Astrocyte (in vitro differentiated cells and primary cell): Measurements from ENCODE around the gene HERC2. TPM values are rescaled to one million over a fixed set of nuclear protein-coding genes. Genes with fewer than 3 reads are reported as not detected.

ENCODE experiments used
- DNase-seq: peaks from one replicate; pipeline ENCODE4 v3.0.0-alpha.2; 2010; ENCODE audit warnings: low read depth
- FAIRE-seq: peaks from 2 replicates; lab custom pipeline; 2011; peaks lifted over from hg19 to GRCh38; lab: Jason Lieb, UNC
- H2AFZ ChIP-seq: 2 replicates; pipeline ENCODE4 v1.6.0; 2012; ENCODE audit warnings: low read depth, low read length, inconsistent platforms
- H3K27ac ChIP-seq: 2 replicates; pipeline ENCODE4 v1.5.1; 2011; ENCODE audit warnings: low read depth, low read length, inconsistent platforms
- H3K27me3 ChIP-seq: 2 replicates; pipeline ENCODE4 v1.6.0; 2011; ENCODE audit warnings: low read length, inconsistent platforms; ENCODE audit not compliant: insufficient read depth
- H3K36me3 ChIP-seq: 2 replicates; pipeline ENCODE4 v1.5.1; 2011; ENCODE audit warnings: low read length, inconsistent platforms; ENCODE audit not compliant: insufficient read depth
- H3K4me1 ChIP-seq: 2 replicates; pipeline ENCODE4 v1.5.1; 2011; ENCODE audit warnings: low read length, inconsistent platforms; ENCODE audit not compliant: insufficient read depth
- H3K4me2 ChIP-seq: 2 replicates; pipeline ENCODE4 v1.6.0; 2012; ENCODE audit warnings: low read length, inconsistent platforms
- H3K4me3 ChIP-seq: 2 replicates; pipeline ENCODE4 v1.5.1; 2011; ENCODE audit warnings: low read depth, mild to moderate bottlenecking, low read length, inconsistent platforms; ENCODE audit not compliant: insufficient read depth
- H3K79me2 ChIP-seq: 2 replicates; pipeline ENCODE4 v1.6.0; 2012; ENCODE audit warnings: mild to moderate bottlenecking, low read length, inconsistent platforms; ENCODE audit not compliant: insufficient read depth
- H3K9ac ChIP-seq: 2 replicates; pipeline ENCODE4 v1.6.0; 2012; ENCODE audit warnings: mild to moderate bottlenecking, low read length, inconsistent platforms
- H3K9me3 ChIP-seq: 2 replicates; pipeline ENCODE4 v1.5.1; 2012; ENCODE audit warnings: low read depth, mild to moderate bottlenecking, low read length, inconsistent platforms; ENCODE audit not compliant: insufficient read depth
- H4K20me1 ChIP-seq: 2 replicates; pipeline ENCODE4 v1.6.0; 2012; ENCODE audit warnings: low read length, inconsistent platforms; ENCODE audit not compliant: insufficient read depth
- H3K27ac Mint-ChIP-seq: one replicate; pipeline ENCODE4 v1.8.0; 2021; ENCODE audit warnings: mild to moderate bottlenecking, mixed read lengths; ENCODE audit not compliant: unreplicated experiment
- H3K27me3 Mint-ChIP-seq: one replicate; pipeline ENCODE4 v1.8.0; 2021; ENCODE audit warnings: low read depth, mixed read lengths; ENCODE audit not compliant: unreplicated experiment
- H3K36me3 Mint-ChIP-seq: one replicate; pipeline ENCODE4 v1.8.0; 2021; ENCODE audit warnings: low read depth, mixed read lengths; ENCODE audit not compliant: unreplicated experiment
- H3K4me1 Mint-ChIP-seq: one replicate; pipeline ENCODE4 v1.8.0; 2021; ENCODE audit warnings: low read depth, mixed read lengths; ENCODE audit not compliant: unreplicated experiment
- H3K4me3 Mint-ChIP-seq: one replicate; pipeline ENCODE4 v1.8.0; 2021; ENCODE audit warnings: mild to moderate bottlenecking, moderate library complexity, mixed read lengths; ENCODE audit not compliant: unreplicated experiment
- H3K9me3 Mint-ChIP-seq: one replicate; pipeline ENCODE4 v1.8.0; 2021; ENCODE audit warnings: mild to moderate bottlenecking, mixed read lengths; ENCODE audit not compliant: unreplicated experiment
- EZH2 ChIP-seq: IDR thresholded peaks from 2 replicates; pipeline ENCODE4 v1.6.1; 2012; ENCODE audit warnings: mild to moderate bottlenecking, low read length, inconsistent platforms; ENCODE audit not compliant: insufficient read depth
- total RNA-seq: library from RNA; stranded (reverse); gene quantifications from 2 replicates; pipeline ENCODE4 v1.2.1, GENCODE V29; 2021
- TF ChIP-seq, protein P1 (sequence below): IDR thresholded peaks from 2 replicates; pipeline ENCODE4 v1.5.1; 2011; ENCODE audit warnings: low read depth, mild to moderate bottlenecking, inconsistent platforms, low read length, moderate library complexity; ENCODE audit not compliant: insufficient read depth

Gene HERC2
- total RNA-seq, 1 donor from 2014 or later: 61.5 TPM

DNA sequence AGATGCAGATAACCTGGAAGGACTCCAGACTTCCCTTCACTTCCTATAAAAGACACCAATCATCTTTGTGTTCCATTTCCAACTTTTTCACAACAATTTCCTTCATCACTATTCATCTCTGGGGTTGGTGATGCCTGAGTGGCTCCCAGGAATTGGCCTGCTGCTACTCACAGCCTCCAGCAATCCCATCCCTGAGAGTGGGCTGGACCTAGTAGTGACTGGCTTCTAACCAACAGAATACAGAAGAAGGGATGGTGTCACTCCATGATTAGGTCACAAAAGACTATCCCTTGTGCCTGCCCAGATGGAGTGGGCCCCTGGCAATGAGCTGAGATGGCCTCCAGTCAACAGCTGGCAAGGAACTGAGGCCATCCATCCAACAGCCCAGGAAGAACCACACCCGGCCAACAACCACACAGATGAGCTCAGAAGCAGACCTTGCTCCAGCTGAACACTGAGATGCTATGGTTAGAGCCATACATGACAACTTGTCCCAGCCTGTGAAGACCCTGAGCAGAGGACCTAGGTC, 243.7 kb downstream of the HERC2 start:
- TF ChIP-seq EZH2: no peak
- TF ChIP-seq, protein P1, sequence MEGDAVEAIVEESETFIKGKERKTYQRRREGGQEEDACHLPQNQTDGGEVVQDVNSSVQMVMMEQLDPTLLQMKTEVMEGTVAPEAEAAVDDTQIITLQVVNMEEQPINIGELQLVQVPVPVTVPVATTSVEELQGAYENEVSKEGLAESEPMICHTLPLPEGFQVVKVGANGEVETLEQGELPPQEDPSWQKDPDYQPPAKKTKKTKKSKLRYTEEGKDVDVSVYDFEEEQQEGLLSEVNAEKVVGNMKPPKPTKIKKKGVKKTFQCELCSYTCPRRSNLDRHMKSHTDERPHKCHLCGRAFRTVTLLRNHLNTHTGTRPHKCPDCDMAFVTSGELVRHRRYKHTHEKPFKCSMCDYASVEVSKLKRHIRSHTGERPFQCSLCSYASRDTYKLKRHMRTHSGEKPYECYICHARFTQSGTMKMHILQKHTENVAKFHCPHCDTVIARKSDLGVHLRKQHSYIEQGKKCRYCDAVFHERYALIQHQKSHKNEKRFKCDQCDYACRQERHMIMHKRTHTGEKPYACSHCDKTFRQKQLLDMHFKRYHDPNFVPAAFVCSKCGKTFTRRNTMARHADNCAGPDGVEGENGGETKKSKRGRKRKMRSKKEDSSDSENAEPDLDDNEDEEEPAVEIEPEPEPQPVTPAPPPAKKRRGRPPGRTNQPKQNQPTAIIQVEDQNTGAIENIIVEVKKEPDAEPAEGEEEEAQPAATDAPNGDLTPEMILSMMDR: no peak
- Histone ChIP-seq H3K4me1 (no peaks in the 10 kb centered on the region), H2AFZ (no peak overlapping the region), H4K20me1 (no peaks in the 10 kb centered on the region), H3K27ac (no peak overlapping the region), H3K4me3 (no peak overlapping the region), H3K36me3 (no peaks in the 10 kb centered on the region), H3K27me3 (no peaks in the 10 kb centered on the region), H3K9me3 (no peaks in the 10 kb centered on the region), H3K79me2 (no peaks in the 10 kb centered on the region), H3K9ac (no peak overlapping the region), H3K4me2 (no peak overlapping the region)
- no peak overlapping the region for H3K27ac Mint-ChIP-seq
- FAIRE-seq (no peak), DNase-seq (no peak)
- H3K4me1 Mint-ChIP-seq: peaks cover 5% of the 10 kb centered on the region
- H3K9me3 Mint-ChIP-seq: peaks cover 8% of the 10 kb centered on the region
- H3K36me3 Mint-ChIP-seq: no peaks in the 10 kb centered on the region
- no peaks in the 10 kb centered on the region for H3K27me3 Mint-ChIP-seq
- H3K4me3 Mint-ChIP-seq: no peak overlapping the region

DNA sequence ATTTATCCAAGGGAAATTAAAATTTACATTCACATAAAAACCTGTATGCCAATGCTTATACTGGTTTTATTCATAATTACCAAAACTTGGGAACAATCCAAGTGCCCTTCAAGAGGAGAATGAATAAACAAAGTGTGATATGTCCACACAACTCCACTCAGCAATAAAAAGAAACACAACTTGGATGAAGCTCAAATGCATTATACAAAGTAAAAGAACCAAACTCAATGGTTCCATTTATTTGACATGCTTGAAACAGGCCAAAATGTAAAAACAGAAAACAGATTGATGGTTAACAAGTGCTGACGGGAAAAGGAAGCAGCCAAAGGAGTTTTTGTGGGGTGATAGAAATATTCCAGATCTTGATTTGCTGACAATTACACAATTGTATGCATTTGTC, 246.4 kb downstream of the HERC2 start:
- H3K27ac ChIP-seq: no peak overlapping the region
- FAIRE-seq: no peak

DNA sequence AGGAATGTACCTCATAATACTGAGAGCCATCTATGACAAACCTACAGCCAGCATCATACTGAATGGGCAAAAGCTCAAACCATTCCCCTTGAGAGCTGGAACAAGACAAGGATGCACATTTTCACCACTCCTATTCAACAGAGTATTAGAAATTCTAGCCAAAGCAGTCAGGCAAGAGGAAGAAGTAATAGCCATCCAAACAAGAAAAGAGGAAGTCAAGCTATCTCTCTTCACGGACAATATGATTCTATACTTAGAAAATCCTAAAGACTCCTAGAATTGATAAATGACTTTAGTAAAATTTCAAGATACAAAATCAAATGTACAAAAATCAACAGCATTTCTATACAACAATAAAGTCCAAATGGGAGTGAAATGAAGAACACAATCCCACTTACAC, 253.0 kb downstream of the HERC2 start:
- Histone ChIP-seq H3K27ac (no peak overlapping the region), H3K9me3 (no peaks in the 10 kb centered on the region), H2AFZ (no peak overlapping the region), H3K4me2 (no peak overlapping the region), H3K79me2 (no peaks in the 10 kb centered on the region), H3K36me3 (no peaks in the 10 kb centered on the region), H4K20me1 (no peaks in the 10 kb centered on the region), H3K27me3 (no peaks in the 10 kb centered on the region), H3K4me3 (no peak overlapping the region), H3K4me1 (no peaks in the 10 kb centered on the region), H3K9ac (no peak overlapping the region)
- Mint-ChIP-seq H3K4me1 (no peaks in the 10 kb centered on the region), H3K27me3 (no peaks in the 10 kb centered on the region), H3K27ac (no peak overlapping the region), H3K36me3 (peaks cover 7% of the 10 kb centered on the region), H3K4me3 (no peak overlapping the region), H3K9me3 (peaks cover 14% of the 10 kb centered on the region)
- DNase-seq (no peak), FAIRE-seq (no peak)
- TF ChIP-seq EZH2: no peak

More for the DNA sequence above, 246.4 kb downstream of the HERC2 start:
- no peaks in the 10 kb centered on the region for H4K20me1 ChIP-seq
- H3K36me3 Mint-ChIP-seq: peaks cover 2% of the 10 kb centered on the region
- no peak for DNase-seq
- H3K4me3 ChIP-seq: no peak overlapping the region
- no peaks in the 10 kb centered on the region for H3K9me3 ChIP-seq
- H3K27ac Mint-ChIP-seq: no peak overlapping the region
- no peaks in the 10 kb centered on the region for H3K4me1 Mint-ChIP-seq
- no peak overlapping the region for H3K4me3 Mint-ChIP-seq
- TF ChIP-seq, protein P1: no peak
- no peak for TF ChIP-seq EZH2
- no peaks in the 10 kb centered on the region for H3K27me3 Mint-ChIP-seq
- no peaks in the 10 kb centered on the region for H3K79me2 ChIP-seq
- peaks cover 11% of the 10 kb centered on the region for H3K9me3 Mint-ChIP-seq
- no peaks in the 10 kb centered on the region for H3K36me3 ChIP-seq
- H2AFZ ChIP-seq: no peak overlapping the region
- no peak overlapping the region for H3K4me2 ChIP-seq
- no peaks in the 10 kb centered on the region for H3K27me3 ChIP-seq
- H3K9ac ChIP-seq: no peak overlapping the region
- H3K4me1 ChIP-seq: no peaks in the 10 kb centered on the region
